GM12878 (cell line): ENCODE results near the gene METAP1D. TPM values are rescaled to one million over a fixed set of nuclear protein-coding genes. Genes with fewer than 3 reads are reported as not detected.

Source experiments
- ATAC-seq: fragments of 200-7000 bp; cut with Tn5 transposase; 3 replicates; pipeline ENCODE4 v1.9.1; 2020; ENCODE audit warnings: mild to moderate bottlenecking, moderate library complexity
- BruUV-seq: library from RNA; stranded (reverse); fragments of 400-500 nt; replicated peaks from 2 replicates; lab custom pipeline; 2021; lab: Mats Ljungman, UMichigan
- CTCF ChIA-PET: fragments of 300-600 bp; sonication (Branson Sonifier 250); formaldehyde crosslinking; extraction: SDS; loops from one replicate; lab custom pipeline; 2021; ENCODE audit warnings: inconsistent platforms; lab: Yijun Ruan, JAX
- POLR2A ChIA-PET: fragments of 350-600 bp; formaldehyde crosslinking; extraction: SDS; loops from one replicate; lab custom pipeline; 2021; ENCODE audit warnings: inconsistent platforms; lab: Charles Lee
- RAD21 ChIA-PET: fragments of 300-600 bp; sonication (Branson Sonifier 250); formaldehyde crosslinking; loops from one replicate; lab custom pipeline; 2023; ENCODE audit warnings: antibody characterized with exemption; ENCODE audit not compliant: unreplicated experiment; lab: Charles Lee
- SMC1A ChIA-PET: fragments of 300-600 bp; sonication (Branson Sonifier 250); formaldehyde crosslinking; loops from one replicate; lab custom pipeline; 2023; ENCODE audit not compliant: unreplicated experiment, uncharacterized antibody; lab: Charles Lee
- DNase-seq: peaks from one replicate; pipeline ENCODE4 v3.0.0-alpha.2; 2011; ENCODE audit warnings: low read depth, low spot score
- FAIRE-seq: peaks from 3 replicates; lab custom pipeline; 2011; peaks lifted over from hg19 to GRCh38; lab: Jason Lieb, UNC
- H2AFZ ChIP-seq: 2 replicates; pipeline ENCODE4 v1.6.0; 2011; ENCODE audit warnings: low read depth, low read length, control low read depth; ENCODE audit not compliant: control insufficient read depth
- H3K27ac ChIP-seq: 2 replicates; pipeline ENCODE4 v1.5.1; 2011; ENCODE audit warnings: control low read depth; ENCODE audit not compliant: control insufficient read depth, insufficient read depth
- H3K27me3 ChIP-seq, 2 experiments: replicated peaks in 1 of 2; 2 replicates each; pipeline versions ENCODE4 v1.6.0 to v1.6.1; 2011; ENCODE audit warnings: low read length in 1 of 2; ENCODE audit not compliant: control insufficient read depth in 2 of 2, insufficient read depth in 2 of 2
- H3K36me3 ChIP-seq, 2 experiments: 2 replicates each; pipeline ENCODE4 v1.5.1; 2011; ENCODE audit warnings: low read length in 1 of 2; ENCODE audit not compliant: control insufficient read depth in 2 of 2, insufficient read depth in 2 of 2
- H3K4me1 ChIP-seq: 2 replicates; pipeline ENCODE4 v1.6.1; 2011; ENCODE audit warnings: mild to moderate bottlenecking, low read length, moderate library complexity, mixed read lengths; ENCODE audit not compliant: control insufficient read depth, insufficient read depth
- H3K4me2 ChIP-seq: 2 replicates; pipeline ENCODE4 v1.6.0; 2011; ENCODE audit warnings: control low read depth; ENCODE audit not compliant: control insufficient read depth, insufficient read depth
- H3K4me3 ChIP-seq: fragments of 200-600 bp; sonication (generic); 2 replicates; pipeline ENCODE4 v1.5.1; 2016
- H3K79me2 ChIP-seq: 2 replicates; pipeline ENCODE4 v1.6.0; 2011; ENCODE audit warnings: low read length; ENCODE audit not compliant: control insufficient read depth, insufficient read depth
- H3K9ac ChIP-seq: 2 replicates; pipeline ENCODE4 v1.8.0; 2011; ENCODE audit warnings: low read length, control low read depth, mixed read lengths; ENCODE audit not compliant: control insufficient read depth, insufficient read depth
- H3K9me3 ChIP-seq: replicated peaks from 3 replicates; pipeline ENCODE4 v1.5.1; 2011; ENCODE audit warnings: mild to moderate bottlenecking, low read length; ENCODE audit not compliant: control insufficient read depth, insufficient read depth
- H4K20me1 ChIP-seq: 2 replicates; pipeline ENCODE4 v1.6.0; 2011; ENCODE audit not compliant: control insufficient read depth, insufficient read depth
- BCL11A ChIP-seq: IDR thresholded peaks from 2 replicates; pipeline ENCODE4 v1.6.1; 2011; ENCODE audit warnings: low read depth, low read length
- CBX5 ChIP-seq: sonication (generic); IDR thresholded peaks from 2 replicates; pipeline ENCODE4 v1.6.1; 2016; ENCODE audit warnings: low read depth, moderate library complexity, mild to moderate bottlenecking, inconsistent platforms
- CHD1 ChIP-seq: IDR thresholded peaks from 2 replicates; pipeline ENCODE4 v1.6.1; 2012; ENCODE audit warnings: low read depth, low read length, improper control_type of control experiment
- HDGF ChIP-seq: fragments of 450-650 bp; IDR thresholded peaks from 2 replicates; pipeline ENCODE4 v1.6.1; 2016; ENCODE audit warnings: antibody characterized with exemption
- KDM1A ChIP-seq: fragments of 200-600 bp; sonication (generic); IDR thresholded peaks from 2 replicates; pipeline ENCODE4 v1.6.1; 2016; ENCODE audit warnings: borderline replicate concordance
- LARP7 ChIP-seq: fragments of 450-650 bp; IDR thresholded peaks from 2 replicates; pipeline ENCODE4 v1.6.1; 2017; ENCODE audit warnings: mild to moderate bottlenecking
- POLR2A ChIP-seq: IDR thresholded peaks from 2 replicates; pipeline ENCODE4 v1.6.1; 2011; ENCODE audit warnings: low read depth, mild to moderate bottlenecking, low read length
- YY1 ChIP-seq: IDR thresholded peaks from 2 replicates; pipeline ENCODE4 v1.6.1; 2011; ENCODE audit warnings: low read depth, mild to moderate bottlenecking, low read length
- WGBS: methylation state at CpG from one replicate; pipeline ENCODE4 v1.1.6; 2016; ENCODE audit warnings: low lambda C conversion rate; ENCODE audit not compliant: insufficient replicate concordance, insufficient coverage; ENCODE audit errors: missing lambda C conversion rate; 5-methylcytosine and 5-hydroxymethylcytosine counted together
- in situ Hi-C: fragments of 300-500 bp; cut with MboI; formaldehyde crosslinking; loops from 9 replicates; pipeline ENCODE4 v1.14.3; 2018; ENCODE audit warnings: mixed read lengths
- intact Hi-C: fragments of 100-400 bp; cut with micrococcal nuclease; formaldehyde crosslinking; loops from one replicate; pipeline ENCODE4 v1.14.2; 2022; ENCODE audit not compliant: unreplicated experiment
- polyA plus RNA-seq, 11 experiments: library from polyadenylated mRNA; depleted of rRNA in 4 of 11; unstranded in 6 of 11; stranded (reverse) in 5 of 11; fragments of >200 nt; fragmentation: Nextera tagmentation in 4 of 11; fragmentation: Illumina TruSeq in 1 of 11; extraction: Ambion mirVana in 4 of 11; extraction: Trizol in 1 of 11; gene quantifications; 1 replicate in 1 of 11; 2 replicates in 10 of 11; pipeline versions ENCODE4 v1.2.1 to v1.2.3, GENCODE V29; 2011 to 2016; ENCODE audit warnings: inconsistent platforms in 2 of 11, missing spikeins in 2 of 11, low read depth in 1 of 11
- total RNA-seq, 4 experiments: library from RNA; depleted of rRNA in 3 of 4; stranded (reverse); fragments of >200 nt in 3 of 4; fragmentation: Illumina TruSeq in 1 of 4; extraction: Trizol in 1 of 4; gene quantifications; 2 replicates each; pipeline versions ENCODE4 v1.2.1 to v1.2.3, GENCODE V29; 2013 to 2021
- TF ChIP-seq, protein P1 (sequence below): IDR thresholded peaks from 2 replicates; pipeline ENCODE4 v1.6.1; 2011; ENCODE audit warnings: low read depth, mild to moderate bottlenecking, low read length, moderate library complexity, borderline replicate concordance; ENCODE audit errors: extremely low read depth
- TF ChIP-seq, protein P2 (sequence below): fragments of 450-650 bp; IDR thresholded peaks from 2 replicates; pipeline ENCODE4 v1.6.1; 2017; ENCODE audit warnings: mild to moderate bottlenecking, low read depth, inconsistent platforms; ENCODE audit not compliant: poor library complexity, severe bottlenecking

METAP1D gene
- total and polyA plus RNA-seq, 10 of the 15 experiments (the other 5 are each of a cell fraction or from before 2014, with no cell fraction given), result 4.5 to 12.1 (median 7.8) TPM

DNA sequence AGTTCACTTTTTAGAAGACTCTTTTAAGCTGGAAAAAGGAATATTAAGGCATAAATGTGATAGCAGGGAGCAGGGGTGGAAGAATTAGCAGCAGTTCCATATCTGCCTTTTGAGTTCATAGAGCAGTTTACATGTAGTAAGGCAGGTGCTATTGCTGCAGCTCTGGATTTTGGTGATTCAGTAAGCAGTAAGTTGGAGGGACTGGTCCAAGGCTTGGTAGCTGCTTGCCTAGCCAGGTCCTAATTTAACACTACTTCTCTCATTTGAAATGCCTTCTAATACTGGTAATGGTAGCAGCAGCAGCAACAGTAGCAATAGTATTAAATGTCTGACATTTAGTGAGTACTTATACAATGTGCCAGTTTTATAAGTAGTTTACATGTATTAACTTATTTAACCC is 47.5 kb upstream of the METAP1D start (continued):
- TF ChIP-seq, protein P1, sequence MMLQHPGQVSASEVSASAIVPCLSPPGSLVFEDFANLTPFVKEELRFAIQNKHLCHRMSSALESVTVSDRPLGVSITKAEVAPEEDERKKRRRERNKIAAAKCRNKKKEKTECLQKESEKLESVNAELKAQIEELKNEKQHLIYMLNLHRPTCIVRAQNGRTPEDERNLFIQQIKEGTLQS, result no peak
- TF ChIP-seq POLR2A, result no peak

DNA sequence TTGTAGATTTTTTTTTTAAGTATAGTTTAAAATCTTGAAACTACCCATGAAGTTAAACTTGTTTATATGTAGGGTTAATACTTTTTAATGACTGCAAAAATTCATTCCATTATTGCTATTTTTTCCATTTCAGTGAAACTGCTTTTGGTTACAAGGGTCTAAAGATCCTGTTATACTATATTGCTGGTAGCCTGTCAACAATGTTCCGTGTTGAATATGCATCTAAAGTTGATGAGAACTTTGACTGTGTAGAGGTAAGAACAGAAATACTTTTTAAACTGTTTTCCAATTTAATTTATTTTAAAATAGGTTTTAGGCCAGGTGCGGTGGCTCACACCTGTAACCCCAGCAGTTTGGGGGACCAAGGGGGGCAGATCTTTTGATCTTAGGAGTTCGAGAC is 47.0 kb upstream of the METAP1D start:
- no peaks in the 10 kb centered on the region; the same call in 2 of the 3 replicates for H3K9me3 ChIP-seq
- ChIA-PET POLR2A (no interaction called here), SMC1A (no interaction called here), RAD21 (no interaction called here), CTCF (interaction anchor here (1.0 kb wide), 1 partner anchor 152 kb away, joined by 4 read pairs; no protein-coding TSS in a partner anchor)
- H3K9ac ChIP-seq, result no peak overlapping the region
- 100% methylated on average over 3 of the region's 3 CpGs for WGBS
- H3K36me3 ChIP-seq, result peaks cover 4 to 5% of the 10 kb centered on the region in 2 experiments; a peak in 2 of 4 replicates
- DNase-seq (no peak), FAIRE-seq (no peak), ATAC-seq (no peak)
- no peak overlapping the region for H3K27ac ChIP-seq
- no peak overlapping the region for H3K4me3 ChIP-seq
- in situ Hi-C loops (no loop called here), intact Hi-C loops (loop anchor here (10.0 kb wide), 1 partner anchor 152 kb away; the partner anchor contains the start of gene DLX2)
- no peak overlapping the region for H3K4me2 ChIP-seq
- BruUV-seq, result no TSS peak
- H3K27me3 ChIP-seq, result no peaks in the 10 kb centered on the region
- H4K20me1 ChIP-seq, result no peaks in the 10 kb centered on the region
- no peaks in the 10 kb centered on the region; the same call in 1 of the 2 replicates for H3K4me1 ChIP-seq
- TF ChIP-seq, protein P2, sequence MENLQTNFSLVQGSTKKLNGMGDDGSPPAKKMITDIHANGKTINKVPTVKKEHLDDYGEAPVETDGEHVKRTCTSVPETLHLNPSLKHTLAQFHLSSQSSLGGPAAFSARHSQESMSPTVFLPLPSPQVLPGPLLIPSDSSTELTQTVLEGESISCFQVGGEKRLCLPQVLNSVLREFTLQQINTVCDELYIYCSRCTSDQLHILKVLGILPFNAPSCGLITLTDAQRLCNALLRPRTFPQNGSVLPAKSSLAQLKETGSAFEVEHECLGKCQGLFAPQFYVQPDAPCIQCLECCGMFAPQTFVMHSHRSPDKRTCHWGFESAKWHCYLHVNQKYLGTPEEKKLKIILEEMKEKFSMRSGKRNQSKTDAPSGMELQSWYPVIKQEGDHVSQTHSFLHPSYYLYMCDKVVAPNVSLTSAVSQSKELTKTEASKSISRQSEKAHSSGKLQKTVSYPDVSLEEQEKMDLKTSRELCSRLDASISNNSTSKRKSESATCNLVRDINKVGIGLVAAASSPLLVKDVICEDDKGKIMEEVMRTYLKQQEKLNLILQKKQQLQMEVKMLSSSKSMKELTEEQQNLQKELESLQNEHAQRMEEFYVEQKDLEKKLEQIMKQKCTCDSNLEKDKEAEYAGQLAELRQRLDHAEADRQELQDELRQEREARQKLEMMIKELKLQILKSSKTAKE, result no peak
- TF ChIP-seq LARP7, result no peak
- TF ChIP-seq YY1, result no peak
- TF ChIP-seq KDM1A, result no peak
- TF ChIP-seq HDGF, result no peak
- TF ChIP-seq CBX5, result no peak
- no peak for TF ChIP-seq BCL11A
- TF ChIP-seq CHD1, result no peak
- H3K79me2 ChIP-seq, result no peaks in the 10 kb centered on the region
- H2AFZ ChIP-seq, result no peak overlapping the region
